Left renal cortex interstitium (tissue), 4 donors: ENCODE data around the gene TAS2R16. TPM values are rescaled to one million over a fixed set of nuclear protein-coding genes. Genes with fewer than 3 reads are reported as not detected.

Experiments used
- DNase-seq, 4 donors: peaks; one replicate each; pipeline ENCODE4 v3.0.0-alpha.2; 2013; ENCODE audit warnings: low read depth in 4 of 4, low spot score in 2 of 4, missing footprints in 1 of 4
- polyA plus RNA-seq, 4 donors: library from polyadenylated mRNA; unstranded; fragments of 120-200 nt; gene quantifications; one replicate each; pipeline ENCODE4 v1.2.1, GENCODE V29; 2013; ENCODE audit not compliant: insufficient read length in 4 of 4

Gene TAS2R16, protein sequence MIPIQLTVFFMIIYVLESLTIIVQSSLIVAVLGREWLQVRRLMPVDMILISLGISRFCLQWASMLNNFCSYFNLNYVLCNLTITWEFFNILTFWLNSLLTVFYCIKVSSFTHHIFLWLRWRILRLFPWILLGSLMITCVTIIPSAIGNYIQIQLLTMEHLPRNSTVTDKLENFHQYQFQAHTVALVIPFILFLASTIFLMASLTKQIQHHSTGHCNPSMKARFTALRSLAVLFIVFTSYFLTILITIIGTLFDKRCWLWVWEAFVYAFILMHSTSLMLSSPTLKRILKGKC
- polyA plus RNA-seq, result not detected

DNA sequence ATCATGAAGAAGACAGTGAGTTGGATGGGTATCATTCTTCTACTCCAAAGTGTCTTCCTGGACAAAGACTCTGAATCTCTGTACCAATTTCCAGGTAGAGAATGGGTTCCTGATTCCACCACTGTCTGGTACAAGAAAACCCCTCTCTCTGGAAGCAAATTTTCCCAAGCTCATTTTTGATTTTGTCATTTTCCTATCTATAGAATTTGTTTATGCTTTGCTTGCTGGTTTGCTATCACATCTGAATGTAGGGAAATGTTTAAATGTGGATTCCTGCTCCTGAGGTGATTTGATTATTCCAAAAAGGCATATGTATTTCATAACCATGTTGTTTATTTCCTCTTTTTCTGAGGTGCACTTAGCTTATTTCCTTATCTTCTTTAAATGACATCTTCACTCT is at the start of gene TAS2R16:
TSS of gene TAS2R16 (minus strand) at position 101 of the 400 bp plus-strand sequence. CDS start at position 35, 66 bp downstream.
- no peak for DNase-seq

GRCh38 chr7:123043642-123044041 is 48.1 kb upstream of the TAS2R16 start:
- no peak for DNase-seq

GRCh38 chr7:123041101-123041500 is 45.6 kb upstream of the TAS2R16 start:
- DNase-seq, result no peak

DNA sequence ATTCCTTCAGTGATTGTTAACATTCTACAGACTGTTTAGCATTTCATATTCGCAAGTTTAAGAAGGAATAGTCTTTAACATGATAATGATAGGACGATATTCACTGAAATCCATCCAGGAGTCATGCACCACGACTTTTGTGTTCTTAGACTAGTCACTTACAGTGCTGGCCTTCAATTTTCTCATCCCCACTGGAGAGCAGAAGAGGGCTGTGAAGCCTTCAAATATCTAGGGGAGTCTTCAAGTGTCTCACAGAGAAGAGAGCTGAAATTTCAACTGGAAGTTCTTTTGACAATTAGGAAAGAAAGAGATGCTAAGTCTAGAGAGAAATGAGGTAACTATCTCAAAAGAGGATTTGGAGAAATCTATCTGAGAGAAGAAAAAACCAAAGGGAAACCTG is 43.8 kb upstream of the TAS2R16 start:
- no peak for DNase-seq

- no peak for DNase-seq
Measured at GRCh38 chr7:123034106-123034505, 38.6 kb upstream of the TAS2R16 start.

DNA sequence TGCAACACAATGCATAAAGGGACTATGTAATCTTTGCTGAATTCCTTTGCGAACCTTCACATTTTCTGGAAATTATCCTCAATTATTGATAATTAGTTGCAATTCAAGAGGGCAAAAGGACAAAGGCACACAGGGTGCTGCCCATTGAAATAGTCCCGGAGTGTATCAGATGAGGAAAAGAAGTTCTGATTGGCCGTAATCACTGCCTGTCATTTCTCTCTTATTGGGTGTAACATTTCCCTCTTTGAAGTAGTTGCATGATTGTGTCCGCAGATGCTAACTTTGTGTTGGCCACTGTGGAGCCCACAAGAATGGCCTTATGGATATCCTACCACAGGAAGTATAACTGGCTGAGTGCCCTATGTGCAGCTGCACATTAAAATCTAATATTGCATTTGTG is 35.1 kb upstream of the TAS2R16 start:
- no peak for DNase-seq

GRCh38 chr7:123028339-123028738 is 32.8 kb upstream of the TAS2R16 start:
- no peak for DNase-seq

- no peak for DNase-seq
Measured at GRCh38 chr7:123026251-123026650, 30.8 kb upstream of the TAS2R16 start.

- no peak for DNase-seq
Measured at GRCh38 chr7:123024989-123025758, 29.7 kb upstream of the TAS2R16 start.

DNA sequence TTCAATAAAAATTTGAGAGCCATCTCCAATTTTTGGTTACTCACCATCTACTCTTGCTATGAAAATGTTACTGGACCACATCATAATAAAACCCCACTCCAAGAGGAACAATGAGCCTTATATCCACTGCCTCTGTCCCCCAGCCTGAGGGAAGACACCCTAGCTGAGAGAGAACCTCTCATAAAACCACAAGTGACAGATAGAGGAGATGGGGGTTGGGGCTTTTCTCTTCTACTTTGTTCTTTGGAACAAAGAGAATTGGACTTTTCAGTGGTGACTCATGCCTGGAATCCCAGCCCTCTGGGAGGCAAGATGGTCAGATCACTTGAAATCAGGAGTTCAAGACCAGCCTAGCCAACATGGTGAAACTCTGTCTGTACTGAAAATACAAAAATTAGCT is 27.6 kb upstream of the TAS2R16 start:
- no peak for DNase-seq

DNA sequence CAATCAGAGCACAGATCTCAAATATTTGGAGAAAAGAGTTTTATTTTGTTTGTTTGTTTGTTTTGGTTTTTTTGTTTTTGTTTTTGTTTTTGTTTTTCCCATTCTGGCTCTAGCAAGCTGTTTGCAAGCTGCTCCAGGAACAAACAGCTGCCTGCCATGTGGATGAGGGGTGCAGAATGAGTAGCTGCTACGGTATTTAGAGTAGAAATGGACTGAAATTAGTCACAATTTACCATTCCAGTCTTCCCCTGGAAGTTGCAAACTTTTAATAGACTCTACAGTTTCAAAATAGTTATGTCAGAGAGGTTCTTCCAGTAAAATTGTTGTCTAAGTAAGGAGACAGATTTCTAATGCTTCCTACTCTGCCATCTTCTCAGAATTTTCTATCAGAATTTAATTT is 27.1 kb upstream of the TAS2R16 start:
- no peak for DNase-seq

- no peak for DNase-seq
Measured at GRCh38 chr7:123012435-123012834, 16.9 kb upstream of the TAS2R16 start.

DNA sequence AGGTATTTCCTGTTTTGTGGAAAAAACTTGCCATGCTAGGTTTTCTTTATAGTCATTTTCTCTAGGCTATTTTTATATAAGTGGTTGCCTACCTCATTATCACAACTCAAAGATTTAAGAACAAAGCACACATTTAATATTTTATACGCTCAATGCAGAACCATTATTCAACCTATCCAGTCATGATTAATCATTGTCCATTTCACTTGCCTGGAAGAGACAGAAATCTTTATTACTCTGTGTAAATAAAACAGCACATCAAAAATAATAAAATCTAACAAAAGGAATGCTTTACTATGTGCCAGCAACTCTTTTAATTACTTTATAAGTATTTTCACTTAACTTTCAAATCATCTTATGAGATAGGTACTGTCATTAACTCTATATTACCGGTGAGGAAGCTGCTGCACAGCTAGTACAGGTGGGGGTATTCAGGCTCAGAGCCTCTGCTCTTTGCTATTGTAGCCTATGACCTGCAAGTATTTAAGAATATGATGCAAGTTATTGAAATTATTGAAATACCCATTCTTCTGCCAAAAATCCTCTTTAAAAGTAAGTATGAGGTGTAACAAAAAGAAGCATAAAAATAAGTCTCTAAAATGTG is 16.4 kb upstream of the TAS2R16 start:
- no peak for DNase-seq

GRCh38 chr7:123004931-123005330 is 9.4 kb upstream of the TAS2R16 start:
- DNase-seq, result no peak

DNA sequence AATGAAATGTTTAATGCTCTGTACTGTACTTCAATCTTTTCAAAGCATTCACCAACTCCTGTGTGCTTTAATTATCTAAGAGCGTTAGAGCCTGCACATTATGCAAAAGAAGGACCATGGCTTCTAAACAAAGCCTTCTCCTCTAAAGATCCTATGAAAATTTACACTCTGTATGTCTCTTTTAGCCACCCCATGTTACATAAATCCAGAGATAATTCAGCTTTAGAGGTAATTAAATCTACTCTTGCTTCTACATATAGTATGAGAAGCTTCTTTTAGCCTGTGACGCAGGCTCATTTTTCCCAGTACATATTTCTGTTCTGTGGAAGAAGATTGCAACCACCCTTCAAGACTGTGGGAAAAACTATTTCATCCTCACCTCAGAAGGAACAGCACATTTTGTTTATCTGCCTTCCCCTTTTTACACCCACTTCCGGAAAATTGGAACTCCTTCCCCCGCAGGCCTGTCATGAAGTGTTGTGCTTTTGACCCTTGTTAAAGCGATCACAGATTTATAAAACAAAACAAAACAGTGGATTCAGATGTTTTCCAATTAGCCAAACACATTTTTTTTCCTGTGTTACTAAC is 8.1 kb upstream of the TAS2R16 start:
- DNase-seq, result no peak

DNA sequence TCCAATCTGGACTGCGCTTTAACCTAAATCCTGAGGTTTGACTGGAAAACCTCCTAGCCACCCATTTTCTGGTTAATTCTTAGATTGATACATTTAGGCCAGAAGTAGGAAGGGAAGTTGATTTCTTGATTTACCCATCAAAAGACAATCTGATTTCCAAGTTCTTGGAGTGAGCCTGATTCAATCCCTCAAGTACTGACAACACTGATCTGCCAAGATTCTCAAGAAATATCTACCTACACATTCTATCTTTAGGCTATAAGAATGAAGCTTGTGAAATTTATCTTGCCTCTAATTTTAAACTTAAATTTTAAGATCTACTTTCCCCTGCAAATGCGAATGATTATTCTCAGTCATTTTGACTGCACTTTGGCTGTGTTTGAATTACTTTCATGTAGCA is 5.9 kb downstream of the TAS2R16 start:
- DNase-seq, result no peak

DNA sequence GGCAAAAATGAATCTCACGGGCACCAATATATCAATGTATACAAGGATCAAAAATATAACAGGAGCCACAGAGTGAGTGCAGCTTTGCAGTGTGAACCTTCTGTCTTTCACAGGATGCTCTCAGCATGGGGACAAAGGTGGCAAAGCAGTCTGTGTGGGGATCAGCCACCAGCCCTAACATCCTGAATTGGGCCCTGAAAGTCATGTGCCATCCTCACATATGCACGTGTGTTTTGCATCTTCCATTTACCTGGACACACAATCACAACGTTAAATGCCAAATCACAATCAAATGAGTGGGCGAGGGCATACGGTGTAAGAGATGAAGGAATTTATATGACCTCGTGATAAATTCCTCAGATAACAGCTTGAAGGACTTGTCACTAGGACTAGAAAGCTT is 6.5 kb downstream of the TAS2R16 start:
- no peak for DNase-seq

- DNase-seq, result no peak
Measured at GRCh38 chr7:122988333-122988732, 7.2 kb downstream of the TAS2R16 start.

DNA sequence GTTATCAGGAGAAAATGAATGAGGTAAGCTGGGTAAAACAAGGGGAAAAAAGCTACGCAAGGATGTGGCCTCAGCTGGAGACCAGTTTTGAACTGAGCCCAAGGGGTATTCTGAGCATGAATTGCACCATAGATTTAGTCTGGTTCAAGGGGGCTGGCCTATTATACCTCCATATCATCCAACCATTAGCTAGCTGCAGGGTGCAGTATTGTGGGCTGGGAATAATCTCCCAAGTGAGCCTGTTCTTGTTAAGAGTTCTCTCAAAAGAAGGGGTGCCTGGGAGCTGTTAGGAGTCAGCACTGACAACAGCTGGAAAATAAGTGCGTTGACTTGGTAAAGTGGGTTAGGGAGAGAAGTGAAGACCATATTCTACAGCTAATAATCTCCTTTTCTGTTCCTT is 8.0 kb downstream of the TAS2R16 start:
- DNase-seq, result no peak

GRCh38 chr7:122984021-122984420 is 11.5 kb downstream of the TAS2R16 start:
- no peak for DNase-seq

- no peak for DNase-seq
Measured at GRCh38 chr7:122983261-122983660, 12.2 kb downstream of the TAS2R16 start.
